ENCODE results near the gene SLITRK1.

Gene SLITRK1

GRCh38 chr13:83865161-83866137, 16.8 kb downstream of the SLITRK1 start:
- no peak for DNase-seq

GRCh38 chr13:83853771-83854170, 28.5 kb downstream of the SLITRK1 start:
- DNase-seq, result no peak

- no peak for DNase-seq
Measured at GRCh38 chr13:83845106-83845505, 37.2 kb downstream of the SLITRK1 start.

- no peak for DNase-seq
Measured at GRCh38 chr13:83839146-83839545, 43.1 kb downstream of the SLITRK1 start.

- DNase-seq, result no peak
Measured at GRCh38 chr13:83831796-83832195, 50.5 kb downstream of the SLITRK1 start.

GRCh38 chr13:83829810-83830209, 52.5 kb downstream of the SLITRK1 start:
- DNase-seq, result no peak

GRCh38 chr13:83827338-83827737, 54.9 kb downstream of the SLITRK1 start:
- DNase-seq, result no peak

All from activated effector memory CD4-positive, alpha-beta T cell treated with Interleukin-2 at 50 U/mL for 16 hours (primary cell).